Melanocyte of skin (primary cell): ENCODE data around the gene CABYR. TPM values are rescaled to one million over a fixed set of nuclear protein-coding genes. Genes with fewer than 3 reads are reported as not detected.

Experiments used
- small RNA-seq, 2 donors: library from RNA; depleted of rRNA; stranded (forward); fragments of <200 nt; gene quantifications; one replicate each; pipeline ENCODE3, GENCODE V24; 2012
- total RNA-seq, 2 donors: library from RNA; depleted of rRNA; stranded (reverse); fragments of >200 nt; gene quantifications; 2 replicates each; pipeline ENCODE4 v1.2.3, GENCODE V29; 2012

Gene CABYR
- 1 to 10 TPM; 1.0 to 2.7 TPM for total RNA-seq

GRCh38 chr18:24138789-24139616 is at the start of gene CABYR:
CABYR (plus strand) TSS chr18:24139062; CDS start chr18:24143115, 4,053 bp downstream.

Small RNA genes lying within 50 kb of the gene (small RNA-seq; reads per million reads assigned to genes)
- 0 reads per million in 2 donors for gene RF00017
- gene RNA5SP452 = 0 reads per million in 2 donors
- gene RNU5A-6P = 0 to 0.04 reads per million in 2 donors

Other genes starting within 250 kb of the CABYR start
- 1 to 10 TPM; 2.7 to 5.5 TPM for gene TTC39C, start 124.3 kb upstream of the CABYR start, total RNA-seq